ENCODE measurements around the gene SPP2. TPM values are rescaled to one million over a fixed set of nuclear protein-coding genes. Genes with fewer than 3 reads are reported as not detected.

SPP2 gene
- total and polyA plus RNA-seq, 5 donors from 2014 or later = not detected

DNA sequence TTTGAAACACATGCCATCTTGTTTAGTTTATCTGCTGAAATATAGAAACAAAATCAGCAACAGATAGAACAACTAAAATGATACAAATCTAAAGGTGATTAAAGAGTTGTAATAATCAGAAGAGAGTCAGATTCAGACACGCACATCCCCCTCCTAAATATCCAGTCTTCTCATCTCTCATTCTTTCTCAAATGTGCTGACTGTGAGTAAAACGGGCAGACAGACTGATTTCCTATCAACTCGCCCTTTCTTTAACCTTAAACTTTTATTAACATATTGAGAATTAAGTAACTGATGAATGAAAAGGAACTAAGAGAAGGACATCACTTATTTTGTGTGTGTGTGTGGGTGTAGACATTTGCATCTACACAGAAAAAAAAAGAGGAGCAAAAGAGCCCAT, 34.6 kb upstream of the SPP2 start:
- no peak overlapping the region for H3K4me3 Mint-ChIP-seq
- no peaks in the 10 kb centered on the region for H3K4me1 Mint-ChIP-seq
- DNase-seq = no peak
- peaks cover 52% of the 10 kb centered on the region for H3K27me3 Mint-ChIP-seq
- no peak for ATAC-seq (ENCODE audit: low read depth in 2 of 2)
- Histone ChIP-seq H3K9me3 (ENCODE audit: control insufficient read depth in 2 of 2, low read length in 2 of 2) (no peaks in the 10 kb centered on the region), H3K36me3 (ENCODE audit: control insufficient read depth, insufficient read depth, low read length) (no peaks in the 10 kb centered on the region), H3K4me3 (ENCODE audit: low read depth, low read length) (no peak overlapping the region), H3K27ac (ENCODE audit: insufficient read depth, low read length, poor library complexity, severe bottlenecking) (no peak overlapping the region), H3K27me3 (ENCODE audit: control insufficient read depth, insufficient read depth, low read length) (peaks cover 19% of the 10 kb centered on the region), H3K4me1 (ENCODE audit: control insufficient read depth, insufficient read depth, low read length, poor library complexity, severe bottlenecking) (no peaks in the 10 kb centered on the region)
- no peaks in the 10 kb centered on the region for H3K9me3 Mint-ChIP-seq
- H3K36me3 Mint-ChIP-seq = no peaks in the 10 kb centered on the region
- H3K27ac Mint-ChIP-seq = no peak overlapping the region

GRCh38 chr2:234019896-234020295, 30.6 kb upstream of the SPP2 start:
- H3K4me1 ChIP-seq (ENCODE audit: control insufficient read depth, insufficient read depth, low read length, poor library complexity, severe bottlenecking) = peaks cover 2% of the 10 kb centered on the region
- H3K4me3 ChIP-seq (ENCODE audit: low read depth, low read length) = no peak overlapping the region
- no peak overlapping the region for H3K27ac ChIP-seq (ENCODE audit: insufficient read depth, low read length, poor library complexity, severe bottlenecking)
- Mint-ChIP-seq H3K27me3 (peaks cover 33% of the 10 kb centered on the region), H3K27ac (no peak overlapping the region), H3K36me3 (peaks cover 4% of the 10 kb centered on the region), H3K9me3 (peaks cover 0 to 8% (median 0%) of the 10 kb centered on the region in 7 donors), H3K4me1 (peaks cover 0 to 3% (median 0%) of the 10 kb centered on the region in 4 donors), H3K4me3 (no peak overlapping the region)
- no peak for DNase-seq
- no peaks in the 10 kb centered on the region for H3K36me3 ChIP-seq (ENCODE audit: control insufficient read depth, insufficient read depth, low read length)
- no peak for ATAC-seq (ENCODE audit: low read depth in 2 of 2)
- peaks cover 13% of the 10 kb centered on the region for H3K27me3 ChIP-seq (ENCODE audit: control insufficient read depth, insufficient read depth, low read length)
- peaks cover 0 to 2% of the 10 kb centered on the region in 2 experiments for H3K9me3 ChIP-seq (ENCODE audit: control insufficient read depth in 2 of 2, low read length in 2 of 2)

- peaks cover 6% of the 10 kb centered on the region for H3K4me1 ChIP-seq (ENCODE audit: control insufficient read depth, insufficient read depth, low read length, poor library complexity, severe bottlenecking)
- H3K4me1 Mint-ChIP-seq = peaks cover 0 to 7% (median under 1%) of the 10 kb centered on the region in 4 donors
- peaks cover 32% of the 10 kb centered on the region for H3K27me3 Mint-ChIP-seq
- H3K36me3 ChIP-seq (ENCODE audit: control insufficient read depth, insufficient read depth, low read length) = no peaks in the 10 kb centered on the region
- peaks cover 0 to 2% of the 10 kb centered on the region in 2 experiments for H3K9me3 ChIP-seq (ENCODE audit: control insufficient read depth in 2 of 2, low read length in 2 of 2)
- H3K4me3 Mint-ChIP-seq = no peak overlapping the region
- no peak for DNase-seq
- H3K27ac ChIP-seq (ENCODE audit: insufficient read depth, low read length, poor library complexity, severe bottlenecking) = no peak overlapping the region
- peaks cover 0 to 8% (median 0%) of the 10 kb centered on the region in 7 donors for H3K9me3 Mint-ChIP-seq
- ATAC-seq (ENCODE audit: low read depth in 2 of 2) = no peak
- H3K27ac Mint-ChIP-seq = no peak overlapping the region
- peaks cover 4% of the 10 kb centered on the region for H3K36me3 Mint-ChIP-seq
- H3K4me3 ChIP-seq (ENCODE audit: low read depth, low read length) = no peak overlapping the region
- peaks cover 11% of the 10 kb centered on the region for H3K27me3 ChIP-seq (ENCODE audit: control insufficient read depth, insufficient read depth, low read length)
Measured at GRCh38 chr2:234020332-234020731, 30.2 kb upstream of the SPP2 start.

DNA sequence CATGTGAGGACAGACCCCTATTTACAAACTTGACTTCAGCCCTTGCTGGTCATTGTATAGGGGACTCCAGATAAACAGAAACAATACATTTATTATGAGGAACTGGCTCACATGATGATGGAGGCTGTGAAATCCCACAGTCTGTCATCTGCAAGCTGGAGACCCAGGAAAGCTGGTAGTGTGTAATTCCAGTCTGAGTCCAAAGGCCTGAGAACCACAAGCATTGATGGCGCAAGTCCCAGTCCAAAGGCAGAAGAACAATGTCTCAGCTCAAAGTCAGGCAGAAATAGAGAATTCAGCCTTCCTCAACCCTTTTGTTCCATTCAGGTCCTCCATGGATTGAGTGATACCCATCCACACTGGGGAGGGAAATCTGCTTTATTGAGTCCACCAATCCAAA, 28.1 kb upstream of the SPP2 start:
- DNase-seq (no peak), ATAC-seq (ENCODE audit: low read depth in 2 of 2) (no peak)
- no peak overlapping the region for H3K27ac ChIP-seq (ENCODE audit: insufficient read depth, low read length, poor library complexity, severe bottlenecking)
- H3K27ac Mint-ChIP-seq = peak overlapping the region in 1 of 3 donors; percentile 55
- H3K4me1 Mint-ChIP-seq = peaks cover 0 to 28% (median 10%) of the 10 kb centered on the region in 4 donors
- peaks cover 0 to 2% of the 10 kb centered on the region in 2 experiments for H3K9me3 ChIP-seq (ENCODE audit: control insufficient read depth in 2 of 2, low read length in 2 of 2)
- peaks cover 4% of the 10 kb centered on the region for H3K27me3 ChIP-seq (ENCODE audit: control insufficient read depth, insufficient read depth, low read length)
- H3K36me3 Mint-ChIP-seq = peaks cover 4% of the 10 kb centered on the region
- no peaks in the 10 kb centered on the region for H3K36me3 ChIP-seq (ENCODE audit: control insufficient read depth, insufficient read depth, low read length)
- H3K4me3 ChIP-seq (ENCODE audit: low read depth, low read length) = no peak overlapping the region
- peaks cover 13% of the 10 kb centered on the region for H3K27me3 Mint-ChIP-seq
- H3K4me1 ChIP-seq (ENCODE audit: control insufficient read depth, insufficient read depth, low read length, poor library complexity, severe bottlenecking) = peaks cover 14% of the 10 kb centered on the region
- H3K9me3 Mint-ChIP-seq = peaks cover 0 to 10% (median 2%) of the 10 kb centered on the region in 7 donors
- peak overlapping the region in 1 of 4 donors; percentile 19 for H3K4me3 Mint-ChIP-seq

- Histone ChIP-seq H3K9me3 (ENCODE audit: control insufficient read depth in 2 of 2, low read length in 2 of 2) (peaks cover 0 to 2% of the 10 kb centered on the region in 2 experiments), H3K4me3 (ENCODE audit: low read depth, low read length) (no peak overlapping the region), H3K27ac (ENCODE audit: insufficient read depth, low read length, poor library complexity, severe bottlenecking) (no peak overlapping the region), H3K4me1 (ENCODE audit: control insufficient read depth, insufficient read depth, low read length, poor library complexity, severe bottlenecking) (peaks cover 14% of the 10 kb centered on the region), H3K27me3 (ENCODE audit: control insufficient read depth, insufficient read depth, low read length) (peaks cover 3% of the 10 kb centered on the region), H3K36me3 (ENCODE audit: control insufficient read depth, insufficient read depth, low read length) (no peaks in the 10 kb centered on the region)
- H3K4me1 Mint-ChIP-seq = peaks cover 0 to 34% (median 14%) of the 10 kb centered on the region in 4 donors
- DNase-seq (no peak), ATAC-seq (ENCODE audit: low read depth in 2 of 2) (no peak)
- H3K36me3 Mint-ChIP-seq = peaks cover 4% of the 10 kb centered on the region
- peaks cover 7% of the 10 kb centered on the region for H3K27me3 Mint-ChIP-seq
- no peak overlapping the region for H3K27ac Mint-ChIP-seq
- no peak overlapping the region for H3K4me3 Mint-ChIP-seq
- H3K9me3 Mint-ChIP-seq = peaks cover 0 to 10% (median 2%) of the 10 kb centered on the region in 7 donors
Measured at GRCh38 chr2:234024304-234024703, 26.2 kb upstream of the SPP2 start.

GRCh38 chr2:234025466-234025865, 25.0 kb upstream of the SPP2 start:
- peak overlapping the region; percentile 79 for H3K4me3 ChIP-seq (ENCODE audit: low read depth, low read length)
- no peaks in the 10 kb centered on the region for H3K36me3 ChIP-seq (ENCODE audit: control insufficient read depth, insufficient read depth, low read length)
- DNase-seq (peak in 2 of 3 donors; percentile 14 to 19), ATAC-seq (ENCODE audit: low read depth in 2 of 2) (peak in 1 of 2 donors; percentile 48)
- Mint-ChIP-seq H3K4me3 (peak overlapping the region; percentile 57 to 89 (median 82)), H3K27me3 (peaks cover 11% of the 10 kb centered on the region), H3K36me3 (peaks cover 4% of the 10 kb centered on the region), H3K9me3 (peaks cover 0 to 10% (median 2%) of the 10 kb centered on the region in 7 donors), H3K4me1 (peaks cover 0 to 34% (median 14%) of the 10 kb centered on the region in 4 donors), H3K27ac (peak overlapping the region in 1 of 3 donors; percentile 79)
- no peak overlapping the region for H3K27ac ChIP-seq (ENCODE audit: insufficient read depth, low read length, poor library complexity, severe bottlenecking)
- peaks cover 14% of the 10 kb centered on the region for H3K4me1 ChIP-seq (ENCODE audit: control insufficient read depth, insufficient read depth, low read length, poor library complexity, severe bottlenecking)
- peaks cover 3% of the 10 kb centered on the region for H3K27me3 ChIP-seq (ENCODE audit: control insufficient read depth, insufficient read depth, low read length)
- H3K9me3 ChIP-seq (ENCODE audit: control insufficient read depth in 2 of 2, low read length in 2 of 2) = peaks cover 0 to 2% of the 10 kb centered on the region in 2 experiments

DNA sequence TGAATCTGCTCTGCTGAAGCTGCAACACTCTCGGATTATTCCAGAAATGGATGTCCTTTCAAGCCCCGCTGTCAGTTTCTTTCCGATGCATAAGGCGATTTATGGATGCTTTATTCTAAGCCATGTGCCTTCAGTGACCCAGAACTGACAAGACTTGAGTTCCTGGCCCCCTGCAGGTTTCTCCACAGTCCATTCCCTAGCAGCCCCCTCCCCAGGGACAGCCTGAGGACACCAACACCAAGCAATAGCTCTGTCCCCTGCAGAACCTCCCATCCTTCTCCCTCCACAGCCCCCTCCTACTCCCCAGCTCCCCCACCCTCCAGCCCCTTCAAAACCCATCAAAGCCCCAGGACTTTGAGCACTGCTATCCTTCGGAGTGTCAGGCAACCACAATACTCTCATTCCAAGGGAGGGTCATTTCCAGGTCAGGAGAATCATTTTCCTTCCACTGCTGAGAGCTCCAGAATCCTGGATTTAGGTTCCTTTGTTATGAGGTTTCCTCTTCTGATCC, 24.6 kb upstream of the SPP2 start:
- Histone ChIP-seq H3K4me3 (ENCODE audit: low read depth, low read length) (peak overlapping the region; percentile 79), H3K9me3 (ENCODE audit: control insufficient read depth in 2 of 2, low read length in 2 of 2) (peaks cover 0 to 2% of the 10 kb centered on the region in 2 experiments), H3K27ac (ENCODE audit: insufficient read depth, low read length, poor library complexity, severe bottlenecking) (no peak overlapping the region), H3K4me1 (ENCODE audit: control insufficient read depth, insufficient read depth, low read length, poor library complexity, severe bottlenecking) (peaks cover 14% of the 10 kb centered on the region), H3K27me3 (ENCODE audit: control insufficient read depth, insufficient read depth, low read length) (peaks cover 3% of the 10 kb centered on the region), H3K36me3 (ENCODE audit: control insufficient read depth, insufficient read depth, low read length) (no peaks in the 10 kb centered on the region)
- H3K4me1 Mint-ChIP-seq = peaks cover 0 to 34% (median 17%) of the 10 kb centered on the region in 4 donors
- ATAC-seq (ENCODE audit: low read depth in 2 of 2) (no peak), DNase-seq (no peak)
- H3K36me3 Mint-ChIP-seq = peaks cover 4% of the 10 kb centered on the region
- H3K27ac Mint-ChIP-seq = peak overlapping the region in 1 of 3 donors; percentile 79
- H3K27me3 Mint-ChIP-seq = peaks cover 13% of the 10 kb centered on the region
- H3K4me3 Mint-ChIP-seq = peak overlapping the region; percentile 57 to 89 (median 82)
- peaks cover 0 to 10% (median 2%) of the 10 kb centered on the region in 7 donors for H3K9me3 Mint-ChIP-seq

Measured in CD4-positive, CD25-positive, alpha-beta regulatory T cell (primary cell).